GM23248 (cell line): ENCODE measurements around the gene SF3B6.

Experiments
- EZH2 ChIP-seq: fragments of 200-600 bp; sonication (generic); IDR thresholded peaks from 2 replicates; pipeline ENCODE4 v1.6.1; 2018; ENCODE audit warnings: antibody characterized with exemption, mild to moderate bottlenecking; ENCODE audit not compliant: insufficient read depth, poor library complexity, severe bottlenecking
- EZH2phosphoT487 ChIP-seq: fragments of 200-600 bp; sonication (generic); IDR thresholded peaks from 2 replicates; pipeline ENCODE4 v1.6.1; 2018; ENCODE audit warnings: antibody characterized with exemption, moderate library complexity, mild to moderate bottlenecking, low read depth; ENCODE audit not compliant: insufficient read depth

- TF ChIP-seq EZH2 (no peak), EZH2phosphoT487 (no peak)
Observed at GRCh38 chr2:24075259-24075658, 867 bp downstream of the SF3B6 start.
